Sigmoid colon (tissue), 7 donors: ENCODE data around the gene PPM1J. TPM values are rescaled to one million over a fixed set of nuclear protein-coding genes. Genes with fewer than 3 reads are reported as not detected.

ENCODE experiments used
- DNase-seq: peaks from one replicate; pipeline ENCODE4 v3.0.0-alpha.2; 2019
- H3K27ac ChIP-seq, 4 donors: fragments of 200-600 bp; sonication (generic); one replicate each; pipeline ENCODE4 v1.5.1; 2016 to 2019; ENCODE audit warnings: mild to moderate bottlenecking in 1 of 4
- H3K27me3 ChIP-seq, 3 donors: fragments of 200-600 bp; sonication (generic); one replicate each; pipeline ENCODE4 v1.5.1; 2019; ENCODE audit warnings: mild to moderate bottlenecking in 1 of 3
- H3K36me3 ChIP-seq, 4 donors: fragments of 200-600 bp; sonication (generic); one replicate each; pipeline ENCODE4 v1.5.1; 2016 to 2019
- H3K4me1 ChIP-seq, 4 donors: fragments of 200-600 bp; sonication (generic); one replicate each; pipeline ENCODE4 v1.5.1; 2017 to 2019
- H3K4me3 ChIP-seq, 4 donors: fragments of 200-600 bp; sonication (generic); one replicate each; pipeline ENCODE4 v1.5.1; 2017 to 2019; ENCODE audit warnings: mild to moderate bottlenecking in 2 of 4, moderate library complexity in 1 of 4
- H3K9me3 ChIP-seq, 4 donors: fragments of 200-600 bp in 3 of 4; sonication (generic) in 3 of 4; one replicate each; pipeline versions ENCODE4 v1.5.1 to v1.6.1; 2013 to 2019
- EP300 ChIP-seq, 4 donors: sonication (generic); formaldehyde crosslinking; IDR thresholded peaks; one replicate each; pipeline ENCODE4 v1.6.1; 2017; ENCODE audit warnings: antibody characterized with exemption in 4 of 4
- POLR2A ChIP-seq, 2 donors: fragments of 450-650 bp; IDR thresholded peaks; one replicate each; pipeline ENCODE4 v1.6.1; 2016; ENCODE audit warnings: antibody characterized with exemption in 2 of 2, mild to moderate bottlenecking in 2 of 2, moderate library complexity in 2 of 2
- POLR2AphosphoS5 ChIP-seq, 4 donors: sonication (generic); formaldehyde crosslinking; IDR thresholded peaks; one replicate each; pipeline ENCODE4 v1.6.1; 2017; ENCODE audit warnings: antibody characterized with exemption in 4 of 4
- WGBS, 2 donors: extraction: QIAGEN DNeasy Blood & Tissue Kit; methylation state at CpG; one replicate each; pipeline ENCODE4 v1.1.7; 2013; 5-methylcytosine and 5-hydroxymethylcytosine counted together
- intact Hi-C: fragments of 100-400 bp; cut with DNase I; formaldehyde crosslinking; loops from one replicate; pipeline ENCODE4 v1.15.1; 2023
- polyA plus RNA-seq, 3 donors: library from polyadenylated mRNA; stranded (reverse); fragments of 200-250 nt; gene quantifications; one replicate each; pipeline ENCODE4 v1.2.3, GENCODE V29; 2013
- total RNA-seq, 4 donors: library from RNA; depleted of rRNA; stranded (reverse); fragments of >200 nt; gene quantifications; one replicate each; pipeline ENCODE4 v1.1.0, GENCODE V29; 2016
- TF ChIP-seq, protein P1 (sequence below), 4 experiments: fragments of 450-650 bp in 3 of 4; fragments of 200-600 bp in 1 of 4; IDR thresholded peaks; one replicate each; pipeline ENCODE4 v1.5.1; 2016 to 2019; ENCODE audit warnings: antibody characterized with exemption in 4 of 4, mild to moderate bottlenecking in 3 of 4, moderate library complexity in 2 of 4
- donor health status: healthy with polysubstance abuse.
- donor health status: Bipolar disorder and iron deficiency.
- donor health status: healthy.

The PPM1J gene
- total and polyA plus RNA-seq, 7 donors: 0.36 to 2.5 (median 1.3) TPM

DNA sequence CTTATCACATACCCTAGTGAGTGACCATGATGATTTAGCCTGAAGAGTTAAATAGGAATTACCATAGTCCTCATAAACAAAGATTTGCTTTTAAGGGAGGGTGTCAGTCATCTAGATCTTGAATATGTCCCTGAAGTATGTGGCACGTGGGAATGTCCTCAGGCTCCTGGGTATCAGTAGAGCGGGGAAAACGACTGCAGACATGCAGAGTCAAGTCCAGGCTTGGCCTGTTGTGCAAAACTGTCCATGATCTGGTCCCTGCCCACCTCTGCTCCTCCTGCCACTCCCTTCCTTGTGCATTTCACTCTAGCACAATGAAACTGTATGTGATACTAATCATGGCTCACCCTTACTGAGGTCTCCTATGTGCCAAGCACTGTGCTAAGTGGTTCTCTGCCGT lies 27.8 kb downstream of the PPM1J start:
- 80 to 86% methylated on average over 4 of the region's 4 CpGs for WGBS, 2 donors
- intact Hi-C loops: no loop called here
- H3K36me3 ChIP-seq: peaks cover 8 to 42% (median 16%) of the 10 kb centered on the region in 4 donors
- TF ChIP-seq, protein P1, sequence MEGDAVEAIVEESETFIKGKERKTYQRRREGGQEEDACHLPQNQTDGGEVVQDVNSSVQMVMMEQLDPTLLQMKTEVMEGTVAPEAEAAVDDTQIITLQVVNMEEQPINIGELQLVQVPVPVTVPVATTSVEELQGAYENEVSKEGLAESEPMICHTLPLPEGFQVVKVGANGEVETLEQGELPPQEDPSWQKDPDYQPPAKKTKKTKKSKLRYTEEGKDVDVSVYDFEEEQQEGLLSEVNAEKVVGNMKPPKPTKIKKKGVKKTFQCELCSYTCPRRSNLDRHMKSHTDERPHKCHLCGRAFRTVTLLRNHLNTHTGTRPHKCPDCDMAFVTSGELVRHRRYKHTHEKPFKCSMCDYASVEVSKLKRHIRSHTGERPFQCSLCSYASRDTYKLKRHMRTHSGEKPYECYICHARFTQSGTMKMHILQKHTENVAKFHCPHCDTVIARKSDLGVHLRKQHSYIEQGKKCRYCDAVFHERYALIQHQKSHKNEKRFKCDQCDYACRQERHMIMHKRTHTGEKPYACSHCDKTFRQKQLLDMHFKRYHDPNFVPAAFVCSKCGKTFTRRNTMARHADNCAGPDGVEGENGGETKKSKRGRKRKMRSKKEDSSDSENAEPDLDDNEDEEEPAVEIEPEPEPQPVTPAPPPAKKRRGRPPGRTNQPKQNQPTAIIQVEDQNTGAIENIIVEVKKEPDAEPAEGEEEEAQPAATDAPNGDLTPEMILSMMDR (IDR thresholded peaks at IDR 0.05): no peak
- no peak overlapping the region for H3K27ac ChIP-seq
- peaks cover 0 to 9% (median 3%) of the 10 kb centered on the region in 4 donors for H3K4me1 ChIP-seq
- H3K4me3 ChIP-seq: no peak overlapping the region
- DNase-seq: no peak
- no peaks in the 10 kb centered on the region for H3K27me3 ChIP-seq
- H3K9me3 ChIP-seq: no peaks in the 10 kb centered on the region

DNA sequence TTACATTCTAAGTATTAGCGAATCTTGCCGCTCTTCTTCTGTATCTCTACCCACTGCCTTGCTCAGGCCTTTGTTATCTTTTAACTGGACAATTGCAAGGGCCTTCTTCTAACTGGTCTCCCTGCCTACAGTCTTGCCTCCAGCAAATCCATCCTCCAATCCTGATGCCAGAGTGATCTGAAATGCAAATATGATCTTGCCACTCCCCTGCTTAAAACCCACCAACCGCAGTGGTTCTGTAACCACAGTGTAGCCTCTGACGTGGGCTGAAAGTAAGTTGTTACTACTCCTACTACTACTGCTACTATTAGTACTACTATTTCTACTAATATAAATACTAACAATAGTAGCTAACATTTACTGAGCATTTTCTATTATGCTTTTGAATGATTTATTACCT lies 28.3 kb downstream of the PPM1J start:
- 89 to 91% methylated on average over 4 of the region's 4 CpGs for WGBS, 2 donors
- Histone ChIP-seq H3K36me3 (peaks cover 5 to 36% (median 12%) of the 10 kb centered on the region in 4 donors), H3K27ac (no peak overlapping the region), H3K27me3 (no peaks in the 10 kb centered on the region), H3K4me3 (no peak overlapping the region), H3K4me1 (peaks cover 0 to 9% (median 3%) of the 10 kb centered on the region in 4 donors), H3K9me3 (no peaks in the 10 kb centered on the region)
- intact Hi-C loops: no loop called here
- TF ChIP-seq EP300 (IDR thresholded peaks at IDR 0.05): no peak
- TF ChIP-seq, protein P1 (IDR thresholded peaks at IDR 0.05): no peak
- TF ChIP-seq POLR2A (IDR thresholded peaks at IDR 0.05): no peak
- TF ChIP-seq POLR2AphosphoS5 (IDR thresholded peaks at IDR 0.05): no peak
- no peak for DNase-seq

DNA sequence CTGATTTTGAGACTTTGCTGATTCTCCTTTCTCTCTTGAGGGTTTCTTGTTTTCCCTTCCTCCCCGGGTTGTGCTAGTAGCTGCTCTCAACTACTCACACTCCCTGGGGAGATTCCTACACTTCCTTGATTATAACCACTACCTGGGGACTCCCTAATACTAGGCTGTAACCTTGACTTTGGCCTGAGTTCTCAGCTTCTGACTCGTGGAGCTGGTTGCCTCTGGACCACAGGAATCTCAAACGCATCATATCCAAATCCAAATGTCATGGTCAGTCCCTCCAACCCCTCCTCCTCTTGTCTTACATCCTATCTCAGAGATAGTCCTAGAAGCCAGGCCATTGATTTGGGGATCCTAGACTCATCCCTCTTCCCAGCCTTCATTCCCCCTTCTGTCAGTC lies 28.7 kb downstream of the PPM1J start:
- H3K4me1 ChIP-seq: peaks cover 0 to 9% (median 3%) of the 10 kb centered on the region in 4 donors
- intact Hi-C loops: no loop called here
- no peaks in the 10 kb centered on the region for H3K27me3 ChIP-seq
- no peak for DNase-seq
- 71 to 79% methylated on average over 3 of the region's 3 CpGs for WGBS, 2 donors
- TF ChIP-seq POLR2A (IDR thresholded peaks at IDR 0.05) (no peak), EP300 (IDR thresholded peaks at IDR 0.05) (no peak), POLR2AphosphoS5 (IDR thresholded peaks at IDR 0.05) (no peak)
- TF ChIP-seq, protein P1 (IDR thresholded peaks at IDR 0.05): no peak
- no peak overlapping the region for H3K4me3 ChIP-seq
- H3K27ac ChIP-seq: no peak overlapping the region
- no peaks in the 10 kb centered on the region for H3K9me3 ChIP-seq
- peaks cover 1 to 32% (median 10%) of the 10 kb centered on the region in 4 donors for H3K36me3 ChIP-seq

DNA sequence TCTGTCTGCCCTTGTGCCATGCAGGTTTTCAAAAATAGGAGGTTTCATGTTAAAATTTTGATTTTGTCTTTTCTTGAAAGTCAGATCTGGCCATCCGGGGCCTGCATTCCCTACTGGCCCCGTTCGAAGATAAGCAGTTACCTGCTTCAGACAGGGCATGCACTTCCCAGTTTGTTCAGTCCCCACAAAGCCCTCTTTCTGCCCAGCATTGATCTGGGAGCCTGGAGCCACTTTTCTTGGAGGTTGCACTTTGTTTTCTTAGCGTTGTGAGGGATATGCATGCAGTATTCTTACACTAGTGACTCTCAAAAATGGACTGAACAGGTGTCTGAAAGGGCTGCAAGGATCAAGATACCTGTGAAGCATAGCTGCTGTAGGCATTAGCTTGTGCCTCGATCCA lies 29.2 kb downstream of the PPM1J start:
- WGBS, 2 donors: 93% methylated on average over 5 of the region's 5 CpGs
- H3K4me1 ChIP-seq: peaks cover 0 to 9% (median 3%) of the 10 kb centered on the region in 4 donors
- TF ChIP-seq, protein P1 (IDR thresholded peaks at IDR 0.05): no peak
- no peak for TF ChIP-seq POLR2A (IDR thresholded peaks at IDR 0.05)
- no peak for TF ChIP-seq POLR2AphosphoS5 (IDR thresholded peaks at IDR 0.05)
- TF ChIP-seq EP300 (IDR thresholded peaks at IDR 0.05): no peak

DNA sequence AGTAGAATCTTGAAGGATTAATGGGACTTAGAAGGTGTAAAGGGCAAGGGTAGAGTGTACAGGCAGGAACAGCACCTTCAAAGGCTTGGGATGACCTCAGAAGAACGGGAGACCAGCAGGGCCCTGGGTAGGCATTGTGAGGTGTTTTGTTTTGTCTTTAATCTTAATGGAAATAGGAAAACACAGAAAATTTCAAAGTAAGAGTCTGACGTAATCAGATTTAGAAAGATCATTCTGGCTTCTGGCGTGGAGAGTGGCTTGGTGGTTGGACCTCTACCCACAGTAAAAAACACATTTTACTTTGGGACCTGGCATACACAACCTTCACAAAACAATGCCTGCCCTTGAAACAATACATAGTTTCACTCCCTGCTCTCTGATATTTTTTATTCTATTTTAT lies 36.5 kb downstream of the PPM1J start:
- no peaks in the 10 kb centered on the region for H3K36me3 ChIP-seq
- intact Hi-C loops: no loop called here
- H3K4me3 ChIP-seq: no peak overlapping the region
- peaks cover 0 to 18% (median 18%) of the 10 kb centered on the region in 4 donors for H3K4me1 ChIP-seq
- no peak overlapping the region for H3K27ac ChIP-seq
- no peak for DNase-seq
- TF ChIP-seq EP300 (IDR thresholded peaks at IDR 0.05): no peak
- TF ChIP-seq POLR2A (IDR thresholded peaks at IDR 0.05): no peak
- no peak for TF ChIP-seq POLR2AphosphoS5 (IDR thresholded peaks at IDR 0.05)
- TF ChIP-seq, protein P1 (IDR thresholded peaks at IDR 0.05): no peak
- no peaks in the 10 kb centered on the region for H3K9me3 ChIP-seq
- no peaks in the 10 kb centered on the region for H3K27me3 ChIP-seq
- WGBS, 2 donors: 89 to 91% methylated on average over 3 of the region's 3 CpGs

More for the DNA sequence above, 29.2 kb downstream of the PPM1J start:
- Histone ChIP-seq H3K27ac (no peak overlapping the region), H3K9me3 (no peaks in the 10 kb centered on the region), H3K27me3 (no peaks in the 10 kb centered on the region), H3K4me3 (no peak overlapping the region), H3K36me3 (peaks cover 0 to 27% (median 9%) of the 10 kb centered on the region in 4 donors)
- intact Hi-C loops: no loop called here
- no peak for DNase-seq
